HepG2 (cell line): ENCODE measurements around the gene NOS1AP. TPM values are rescaled to one million over a fixed set of nuclear protein-coding genes. Genes with fewer than 3 reads are reported as not detected.

Source experiments
- ATAC-seq: fragments of 200-7000 bp; cut with Tn5 transposase; 3 replicates; pipeline ENCODE4 v1.9.1; 2020; ENCODE audit warnings: mild to moderate bottlenecking, moderate library complexity
- BruUV-seq: library from RNA; stranded (reverse); fragments of 400-500 nt; replicated peaks from 2 replicates; lab custom pipeline; 2021; lab: Mats Ljungman, UMichigan
- CTCF ChIA-PET: fragments of 300-600 bp; formaldehyde crosslinking; extraction: SDS; loops from one replicate; lab custom pipeline; 2021; ENCODE audit warnings: low total read pairs, inconsistent platforms, low intra/inter-chr PET ratio; lab: Yijun Ruan, JAX
- POLR2A ChIA-PET: fragments of 350-600 bp; sonication (Branson Sonifier 250); formaldehyde crosslinking; loops from one replicate; lab custom pipeline; 2020; ENCODE audit warnings: antibody characterized with exemption, inconsistent platforms; lab: Yijun Ruan, JAX
- DNase-seq: peaks from one replicate; pipeline ENCODE4 v3.0.0-alpha.2; 2015; ENCODE audit warnings: low spot score
- FAIRE-seq: peaks from 3 replicates; lab custom pipeline; 2011; peaks lifted over from hg19 to GRCh38; lab: Jason Lieb, UNC
- H2AFZ ChIP-seq: one replicate; pipeline ENCODE4 v1.6.1; 2011; ENCODE audit warnings: low read length, inconsistent platforms
- H3K27ac ChIP-seq: fragments of 300-600 bp; 3 replicates; pipeline ENCODE4 v1.8.0; 2011; ENCODE audit warnings: mixed run types, mild to moderate bottlenecking, mixed read lengths, low read length, inconsistent platforms; ENCODE audit not compliant: insufficient read depth; ENCODE audit errors: extremely low read length
- H3K27me3 ChIP-seq, 2 experiments: fragments of 200-600 bp in 1 of 2; 2 replicates in 1 of 2; 3 replicates in 1 of 2; pipeline versions ENCODE4 v1.6.0 to v1.8.0; 2011; ENCODE audit warnings: low read length in 2 of 2, mild to moderate bottlenecking in 2 of 2, moderate library complexity in 2 of 2, inconsistent platforms in 1 of 2; ENCODE audit not compliant: insufficient read depth in 2 of 2, control insufficient read depth in 1 of 2
- H3K36me3 ChIP-seq, 2 experiments: fragments of 200-600 bp in 1 of 2; replicated peaks in 1 of 2; 2 replicates in 1 of 2; 3 replicates in 1 of 2; pipeline versions ENCODE4 v1.5.1 to v1.8.0; 2011; ENCODE audit warnings: low read length in 2 of 2, inconsistent platforms in 1 of 2; ENCODE audit not compliant: insufficient read depth in 2 of 2, control insufficient read depth in 1 of 2
- H3K4me1 ChIP-seq: 2 replicates; pipeline ENCODE4 v1.5.1; 2012; ENCODE audit warnings: low read length, inconsistent platforms; ENCODE audit not compliant: insufficient read depth
- H3K4me2 ChIP-seq: 2 replicates; pipeline ENCODE4 v1.6.0; 2011; ENCODE audit warnings: low read depth, low read length, inconsistent platforms
- H3K4me3 ChIP-seq, 3 experiments: fragments of 200-600 bp in 1 of 3; sonication (generic), shearing (Covaris generic) in 1 of 3; replicated peaks in 1 of 3; 2 replicates each; pipeline ENCODE4 v1.5.1; 2011 to 2016; ENCODE audit warnings: low read length in 3 of 3, inconsistent platforms in 2 of 3, low read depth in 2 of 3, mild to moderate bottlenecking in 2 of 3, control low read depth in 1 of 3, mixed read lengths in 1 of 3; ENCODE audit not compliant: insufficient read depth in 1 of 3
- H3K79me2 ChIP-seq: one replicate; pipeline ENCODE4 v1.6.1; 2011; ENCODE audit warnings: low read length, inconsistent platforms; ENCODE audit not compliant: insufficient read depth
- H3K9ac ChIP-seq: 2 replicates; pipeline ENCODE4 v1.6.0; 2011; ENCODE audit warnings: mild to moderate bottlenecking, low read depth, low read length, inconsistent platforms; ENCODE audit not compliant: insufficient read depth
- H3K9me3 ChIP-seq: 2 replicates; pipeline ENCODE4 v1.5.1; 2012; ENCODE audit warnings: mild to moderate bottlenecking, low read length
- H4K20me1 ChIP-seq: 2 replicates; pipeline ENCODE4 v1.6.0; 2011; ENCODE audit warnings: inconsistent platforms, mild to moderate bottlenecking, low read length, moderate library complexity; ENCODE audit not compliant: insufficient read depth
- ASH2L ChIP-seq: fragments of 300-600, 200-600 bp; sonication (generic); IDR thresholded peaks from 2 replicates; pipeline ENCODE4 v1.7.0; 2017; ENCODE audit warnings: low read depth, mild to moderate bottlenecking, moderate library complexity, mixed read lengths, low read length; ENCODE audit not compliant: insufficient read length
- CHD4 ChIP-seq: fragments of 200-600 bp; sonication (generic); IDR thresholded peaks from 2 replicates; pipeline ENCODE4 v1.7.0; 2017; ENCODE audit warnings: mild to moderate bottlenecking, low read length, borderline replicate concordance
- DNMT1 ChIP-seq: sonication (generic); formaldehyde crosslinking; IDR thresholded peaks from 2 replicates; pipeline ENCODE4 v1.5.1; 2020; ENCODE audit warnings: mild to moderate bottlenecking, missing genetic modification reagents
- GATAD2A ChIP-seq: IDR thresholded peaks from 2 replicates; pipeline ENCODE4 v1.6.1; 2016
- MAX ChIP-seq: IDR thresholded peaks from 2 replicates; pipeline ENCODE4 v1.6.1; 2012; ENCODE audit warnings: inconsistent platforms
- SMAD3 ChIP-seq: sonication (generic); formaldehyde crosslinking; IDR thresholded peaks from 2 replicates; pipeline ENCODE4 v1.4.0; 2020; ENCODE audit warnings: missing genetic modification reagents
- TERF1 ChIP-seq: sonication (generic); formaldehyde crosslinking; IDR thresholded peaks from 2 replicates; pipeline ENCODE4 v1.8.0; 2022; ENCODE audit warnings: mild to moderate bottlenecking, missing genetic modification reagents, moderate library complexity
- TRIM22 ChIP-seq: fragments of 450-650 bp; IDR thresholded peaks from 2 replicates; pipeline ENCODE4 v1.6.1; 2017
- U2AF2 ChIP-seq: fragments of 200-400 bp; formaldehyde crosslinking; IDR thresholded peaks from 2 replicates; pipeline ENCODE4 v1.6.1; 2017; ENCODE audit warnings: low read depth, mild to moderate bottlenecking, low read length
- ZBTB7A ChIP-seq: sonication (generic); formaldehyde crosslinking; IDR thresholded peaks from 2 replicates; pipeline ENCODE4 v1.8.0; 2022; ENCODE audit warnings: mild to moderate bottlenecking, missing genetic modification reagents
- ZNF253 ChIP-seq: sonication (generic); formaldehyde crosslinking; IDR thresholded peaks from 2 replicates; pipeline ENCODE4 v1.8.0; 2022; ENCODE audit warnings: mild to moderate bottlenecking, missing genetic modification reagents, borderline replicate concordance
- ZNF256 ChIP-seq: sonication (generic); formaldehyde crosslinking; conservative IDR thresholded peaks from 2 replicates; pipeline ENCODE4 v1.4.0; 2020; ENCODE audit warnings: missing genetic modification reagents
- ZNF512B ChIP-seq: sonication (generic); formaldehyde crosslinking; IDR thresholded peaks from 2 replicates; pipeline ENCODE4 v1.5.1; 2020; ENCODE audit warnings: missing genetic modification reagents, mild to moderate bottlenecking, borderline replicate concordance
- ZNF703 ChIP-seq: sonication (generic); formaldehyde crosslinking; IDR thresholded peaks from 2 replicates; pipeline ENCODE4 v1.5.1; 2020; ENCODE audit warnings: missing genetic modification reagents, mild to moderate bottlenecking, moderate library complexity, borderline replicate concordance
- ZNF713 ChIP-seq: sonication (generic); formaldehyde crosslinking; IDR thresholded peaks from 2 replicates; pipeline ENCODE4 v1.4.0; 2020; ENCODE audit warnings: mild to moderate bottlenecking, missing genetic modification reagents
- ZNF772 ChIP-seq: sonication (generic); formaldehyde crosslinking; IDR thresholded peaks from 2 replicates; pipeline ENCODE4 v1.5.0; 2020; ENCODE audit warnings: mild to moderate bottlenecking, missing genetic modification reagents
- ZNF800 ChIP-seq: sonication (generic); formaldehyde crosslinking; IDR thresholded peaks from 2 replicates; pipeline ENCODE4 v1.4.0; 2020; ENCODE audit warnings: missing genetic modification reagents
- ZNF841 ChIP-seq: sonication (generic); formaldehyde crosslinking; IDR thresholded peaks from 2 replicates; pipeline ENCODE4 v1.8.1; 2023; ENCODE audit warnings: missing genetic modification reagents, borderline replicate concordance
- WGBS: methylation state at CpG from one replicate; pipeline ENCODE4 v1.1.6; 2017; ENCODE audit warnings: low lambda C conversion rate; 5-methylcytosine and 5-hydroxymethylcytosine counted together
- in situ Hi-C: cut with HindIII; loops from 2 replicates; pipeline ENCODE4 v1.10.0; 2017; ENCODE audit warnings: low pct_unique_long_range_greater_than_20kb; ENCODE audit not compliant: extremely low pct_ligation_motif_present
- intact Hi-C: fragments of 100-400 bp; cut with micrococcal nuclease; formaldehyde crosslinking; loops from one replicate; pipeline ENCODE4 v1.10.0; 2022; ENCODE audit not compliant: unreplicated experiment
- polyA plus RNA-seq, 8 experiments: library from polyadenylated mRNA; depleted of rRNA in 3 of 8; stranded (reverse) in 7 of 8; unstranded in 1 of 8; fragments of >200 nt; fragmentation: Illumina TruSeq in 4 of 8; extraction: Trizol in 4 of 8; gene quantifications; 2 replicates each; pipeline versions ENCODE4 v1.2.1 to v1.2.3, GENCODE V29; 2011 to 2016; ENCODE audit warnings: low read depth in 4 of 8, missing spikeins in 1 of 8, mixed read lengths in 1 of 8; ENCODE audit not compliant: insufficient read depth in 1 of 8
- total RNA-seq, 5 experiments: library from RNA; depleted of rRNA; stranded (reverse); fragments of >200 nt; fragmentation: Illumina TruSeq; extraction: Trizol; gene quantifications; 2 replicates each; pipeline ENCODE4 v1.2.3, GENCODE V29; 2016; ENCODE audit warnings: low read depth in 1 of 5

The NOS1AP gene
- total and polyA plus RNA-seq, 2 of the 13 experiments (the other 11 are each of a cell fraction or from before 2014, with no cell fraction given): 2.0 to 3.3 TPM

GRCh38 chr1:162276493-162276892 is 207.0 kb downstream of the NOS1AP start (continued):
- TF ChIP-seq MAX (no peak), ZBTB7A (CRISPR knock-in tag) (no peak), CHD4 (no peak), ZNF512B (no peak), DNMT1 (CRISPR knock-in tag) (no peak)

- DNase-seq: no peak
- Histone ChIP-seq H3K4me1 (no peaks in the 10 kb centered on the region), H4K20me1 (no peaks in the 10 kb centered on the region; the same call in 1 of the 2 replicates), H3K9me3 (no peaks in the 10 kb centered on the region), H3K27ac (no peak overlapping the region), H3K79me2 (no peaks in the 10 kb centered on the region), H3K4me2 (no peak overlapping the region), H2AFZ (no peak overlapping the region), H3K27me3 (no peaks in the 10 kb centered on the region), H3K36me3 (peaks cover 0 to 5% of the 10 kb centered on the region in 2 experiments; a peak in 1 of 5 replicates), H3K9ac (no peak overlapping the region), H3K4me3 (no peak overlapping the region)
- BruUV-seq: no TSS peak
- CTCF ChIA-PET: no interaction called here
- intact Hi-C loops: no loop called here
- POLR2A ChIA-PET: no interaction called here
- ATAC-seq: no peak
- WGBS: 96% methylated on average over 7 of the region's 7 CpGs
- in situ Hi-C loops: loop anchor here (5.0 kb wide), 1 partner anchor 222 kb away; no protein-coding TSS in a partner anchor
- no peak for FAIRE-seq
- no peak for TF ChIP-seq ZNF800 (CRISPR knock-in tag)
- TF ChIP-seq GATAD2A (CRISPR knock-in tag): no peak
- no peak for TF ChIP-seq SMAD3 (CRISPR knock-in tag)
- no peak for TF ChIP-seq ASH2L
- TF ChIP-seq ZNF256 (CRISPR knock-in tag): no peak
- no peak for TF ChIP-seq TERF1 (CRISPR knock-in tag)
- TF ChIP-seq TRIM22: no peak
- TF ChIP-seq ZNF253 (CRISPR knock-in tag): no peak
- TF ChIP-seq ZNF703 (CRISPR knock-in tag): no peak
- no peak for TF ChIP-seq ZNF713 (CRISPR knock-in tag)
- no peak for TF ChIP-seq ZNF841
- no peak for TF ChIP-seq ZNF772 (CRISPR knock-in tag)
- no peak for TF ChIP-seq U2AF2
Observed at GRCh38 chr1:162279136-162279498, 209.6 kb downstream of the NOS1AP start.
